Measurements from ENCODE around the gene S1PR5.
"Not testable (repeated sequence)": the region's sequence is repeated elsewhere in the genome, so short reads cannot be mapped to it uniquely, and the experiment has no call there.

Gene S1PR5

GRCh38 chr19:10550336-10550735, 33.1 kb upstream of the S1PR5 start:
- TF ChIP-seq Cebpa-rat (IDR thresholded peaks at IDR 0.05): no peak
- H3K36me3 ChIP-seq: peaks cover 80 to 98% (median 89%) of the 10 kb centered on the region in 11 experiments
- no peak overlapping the region for H3K27ac ChIP-seq
- H3K27me3 ChIP-seq: no peaks in the 10 kb centered on the region
- no peak overlapping the region; a peak in 1 of 22 replicates for H3K4me2 ChIP-seq
- H3K4me1 ChIP-seq: peaks cover 36 to 62% (median 42%) of the 10 kb centered on the region in 10 experiments
- H4K20me1 ChIP-seq: peaks cover 0 to 74% (median 44%) of the 10 kb centered on the region in 11 experiments; a peak in 19 of 22 replicates
- H3K9me3 ChIP-seq (replicated peaks in 1 of 11): peaks cover 0 to 6% (median 0%) of the 10 kb centered on the region in 11 experiments; a peak in 3 of 22 replicates
- no peak overlapping the region for H3K9ac ChIP-seq
- no peak overlapping the region for H3K4me3 ChIP-seq

GRCh38 chr19:10549733-10550132, 32.5 kb upstream of the S1PR5 start:
- peaks cover 0 to 74% (median 46%) of the 10 kb centered on the region in 11 experiments; a peak in 20 of 22 replicates for H4K20me1 ChIP-seq
- no peak overlapping the region; a peak in 1 of 22 replicates for H3K4me2 ChIP-seq
- no peak for TF ChIP-seq Cebpa-rat (IDR thresholded peaks at IDR 0.05)
- no peak overlapping the region for H3K27ac ChIP-seq
- H3K9ac ChIP-seq: 0 out of 22 replicates have a peak overlapping the region, but pooled peaks of 1 of the 11 experiments have one; percentile 17
- H3K4me3 ChIP-seq: no peak overlapping the region
- peaks cover 36 to 62% (median 42%) of the 10 kb centered on the region in 10 experiments for H3K4me1 ChIP-seq
- peaks cover 0 to 6% (median 0%) of the 10 kb centered on the region in 11 experiments; a peak in 3 of 22 replicates for H3K9me3 ChIP-seq (replicated peaks in 1 of 11)
- H3K36me3 ChIP-seq: peaks cover 74 to 92% (median 83%) of the 10 kb centered on the region in 11 experiments
- no peaks in the 10 kb centered on the region for H3K27me3 ChIP-seq

GRCh38 chr19:10548746-10549276, 31.6 kb upstream of the S1PR5 start:
- H3K36me3 ChIP-seq: peaks cover 65 to 83% (median 78%) of the 10 kb centered on the region in 11 experiments

DNA sequence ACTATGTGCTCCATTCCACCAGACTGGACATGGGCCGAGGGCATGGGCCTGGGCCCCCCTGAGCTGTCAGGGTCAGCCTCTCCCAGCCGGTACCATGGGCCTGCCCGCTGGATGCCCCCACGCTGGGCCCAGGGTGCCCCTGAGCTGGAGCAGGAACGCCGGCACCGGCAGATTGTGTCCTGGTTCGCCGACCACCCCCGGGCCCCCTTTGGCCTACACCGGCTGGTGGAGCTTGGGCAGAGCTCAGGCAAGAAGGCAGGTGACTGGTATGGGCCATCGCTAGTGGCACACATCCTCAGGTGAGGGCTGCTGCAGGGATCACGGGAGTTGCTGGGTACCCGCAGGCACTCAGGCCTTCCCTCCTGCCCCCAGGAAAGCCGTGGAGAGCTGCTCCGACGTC, 29.6 kb upstream of the S1PR5 start:
- Histone ChIP-seq H3K27ac (no peak overlapping the region), H3K4me2 (no peak overlapping the region), H3K4me3 (no peak overlapping the region), H3K4me1 (peaks cover 13 to 55% (median 33%) of the 10 kb centered on the region in 10 experiments), H4K20me1 (peaks cover 0 to 49% (median 31%) of the 10 kb centered on the region in 11 experiments; a peak in 16 of 22 replicates), H3K9me3 (replicated peaks in 1 of 11) (no peaks in the 10 kb centered on the region), H3K27me3 (no peaks in the 10 kb centered on the region), H3K9ac (peak overlapping the region in 5 of 11 experiments; percentile 17 to 35 (median 22); a peak in 3 of 22 replicates), H3K36me3 (peaks cover 46 to 64% (median 61%) of the 10 kb centered on the region in 11 experiments)
- TF ChIP-seq Cebpa-rat (IDR thresholded peaks at IDR 0.05): no peak

More at GRCh38 chr19:10548746-10549276, 31.6 kb upstream of the S1PR5 start:
- TF ChIP-seq Cebpa-rat (IDR thresholded peaks at IDR 0.05): no peak
- Histone ChIP-seq H3K9me3 (replicated peaks in 1 of 11) (peaks cover 0 to 6% (median 0%) of the 10 kb centered on the region in 11 experiments; a peak in 3 of 22 replicates), H3K9ac (peak overlapping the region in 1 of 11 experiments; percentile 3; a peak in 1 of 22 replicates), H3K4me1 (peaks cover 31 to 57% (median 38%) of the 10 kb centered on the region in 10 experiments), H3K27ac (no peak overlapping the region), H4K20me1 (peaks cover 0 to 69% (median 45%) of the 10 kb centered on the region in 11 experiments; a peak in 20 of 22 replicates), H3K27me3 (no peaks in the 10 kb centered on the region), H3K4me2 (no peak overlapping the region), H3K4me3 (no peak overlapping the region)

DNA sequence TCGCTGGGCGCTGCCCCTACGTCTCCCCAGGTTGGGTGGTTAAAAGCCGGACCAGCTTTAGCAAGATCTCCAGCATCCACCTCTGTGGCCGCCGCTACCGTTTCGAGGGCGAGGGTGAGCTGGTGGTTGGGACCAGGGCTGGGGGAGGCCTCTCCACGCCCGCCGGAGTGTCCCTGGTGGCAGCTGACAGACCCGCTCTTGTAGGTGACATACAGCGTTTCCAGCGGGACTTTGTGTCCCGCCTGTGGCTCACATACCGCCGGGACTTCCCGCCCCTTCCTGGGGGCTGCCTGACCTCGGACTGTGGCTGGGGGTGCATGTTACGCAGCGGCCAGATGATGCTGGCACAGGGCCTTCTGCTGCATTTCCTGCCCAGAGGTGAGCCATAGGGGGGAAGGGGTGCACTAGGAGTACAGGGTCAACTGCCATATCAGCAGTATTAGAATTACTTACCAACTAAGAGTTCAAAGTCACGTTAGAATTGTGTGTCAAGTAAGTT, 27.6 kb upstream of the S1PR5 start:
- peak overlapping the region; percentile 82 to 100 (median 97) for H3K4me3 ChIP-seq
- no peaks in the 10 kb centered on the region for H3K9me3 ChIP-seq (replicated peaks in 1 of 11)
- H3K9ac ChIP-seq: peak overlapping the region; percentile 95 to 99 (median 99)
- peaks cover 28 to 44% (median 41%) of the 10 kb centered on the region in 11 experiments for H3K36me3 ChIP-seq
- peak overlapping the region; percentile 92 to 99 (median 96); a peak in 21 of 22 replicates for H3K27ac ChIP-seq
- peaks cover 13 to 47% (median 37%) of the 10 kb centered on the region in 10 experiments for H3K4me1 ChIP-seq
- H3K4me2 ChIP-seq: peak overlapping the region; percentile 88 to 98 (median 96)
- TF ChIP-seq Cebpa-rat (IDR thresholded peaks at IDR 0.05): no peak
- no peaks in the 10 kb centered on the region for H3K27me3 ChIP-seq
- peaks cover 0 to 41% (median 27%) of the 10 kb centered on the region in 11 experiments; a peak in 16 of 22 replicates for H4K20me1 ChIP-seq

- Histone ChIP-seq H3K4me1 (peaks cover 13 to 47% (median 38%) of the 10 kb centered on the region in 10 experiments), H3K9me3 (replicated peaks in 1 of 11) (no peaks in the 10 kb centered on the region), H3K27ac (peak overlapping the region; percentile 92 to 99 (median 96)), H3K4me3 (peak overlapping the region; percentile 82 to 100 (median 97)), H3K9ac (peak overlapping the region; percentile 95 to 99 (median 99)), H4K20me1 (peaks cover 0 to 36% (median 27%) of the 10 kb centered on the region in 11 experiments; a peak in 16 of 22 replicates), H3K36me3 (peaks cover 23 to 39% (median 36%) of the 10 kb centered on the region in 11 experiments), H3K27me3 (no peaks in the 10 kb centered on the region), H3K4me2 (peak overlapping the region; percentile 88 to 98 (median 96))
- TF ChIP-seq Cebpa-rat (IDR thresholded peaks at IDR 0.05): no peak
These were observed 27.1 kb upstream of the S1PR5 start for GRCh38 chr19:10544242-10544752.

- peaks cover 0 to 34% (median 27%) of the 10 kb centered on the region in 11 experiments; a peak in 16 of 22 replicates for H4K20me1 ChIP-seq
- no peaks in the 10 kb centered on the region for H3K9me3 ChIP-seq (replicated peaks in 1 of 11)
- peak within 1 kb of the TSS; percentile 82 to 100 (median 97) for H3K4me3 ChIP-seq
- peaks cover 13 to 54% (median 40%) of the 10 kb centered on the region in 10 experiments for H3K4me1 ChIP-seq
- H3K27ac ChIP-seq: peak within 1 kb of the TSS; percentile 92 to 99 (median 96)
- H3K4me2 ChIP-seq: peak within 1 kb of the TSS; percentile 88 to 98 (median 96)
- no peaks in the 10 kb centered on the region for H3K27me3 ChIP-seq
- H3K9ac ChIP-seq: peak within 1 kb of the TSS; percentile 95 to 99 (median 99)
- TF ChIP-seq Cebpa-rat (IDR thresholded peaks at IDR 0.05): no peak
- H3K36me3 ChIP-seq: peaks cover 16 to 33% (median 29%) of the 10 kb centered on the region in 11 experiments
These were observed 26.4 kb upstream of the S1PR5 start, which contains the start of gene ATG4D for GRCh38 chr19:10543420-10544241. Gene ATG4D, plus strand, starts transcription at chr19:10543904. Its CDS starts 187 bp downstream, at chr19:10544091.

- H4K20me1 ChIP-seq: peaks cover 0 to 33% (median 26%) of the 10 kb centered on the region in 11 experiments; a peak in 16 of 22 replicates
- no peaks in the 10 kb centered on the region for H3K9me3 ChIP-seq (replicated peaks in 1 of 11)
- H3K9ac ChIP-seq: peak overlapping the region in 10 of 11 experiments; percentile 95 to 99 (median 99); a peak in 17 of 22 replicates
- H3K36me3 ChIP-seq: peaks cover 10 to 27% (median 23%) of the 10 kb centered on the region in 11 experiments
- peak overlapping the region; percentile 75 to 97 (median 89) for H3K4me2 ChIP-seq
- H3K4me1 ChIP-seq: peaks cover 13 to 55% (median 41%) of the 10 kb centered on the region in 10 experiments
- H3K27ac ChIP-seq: peak overlapping the region in 6 of 11 experiments; percentile 49 to 99 (median 97); a peak in 8 of 22 replicates
- peak overlapping the region; percentile 82 to 100 (median 97) for H3K4me3 ChIP-seq
- no peaks in the 10 kb centered on the region for H3K27me3 ChIP-seq
- no peak for TF ChIP-seq Cebpa-rat (IDR thresholded peaks at IDR 0.05)
These were observed 25.8 kb upstream of the S1PR5 start for GRCh38 chr19:10543059-10543419.

DNA sequence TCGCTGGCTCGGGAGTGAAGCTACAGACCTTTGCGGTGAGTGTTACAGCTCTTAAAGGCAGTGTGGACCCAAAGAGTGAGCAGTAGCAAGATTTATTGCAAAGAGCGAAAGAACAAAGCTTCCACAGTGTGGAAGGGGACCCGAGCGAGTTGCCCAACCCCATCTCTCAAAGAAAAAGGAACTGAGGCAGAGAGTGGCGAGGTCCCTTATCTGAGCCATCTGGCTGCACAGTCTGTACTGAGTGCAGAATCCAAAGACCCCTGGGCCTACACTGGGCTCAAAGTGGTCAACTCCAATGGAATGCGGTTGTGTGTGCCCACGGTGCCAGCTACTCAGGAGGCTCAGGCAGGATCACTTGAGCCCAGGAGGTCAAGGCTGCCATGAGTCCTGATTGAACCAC, 21.8 kb upstream of the S1PR5 start:
- Histone ChIP-seq H3K4me2 (peak overlapping the region in 4 of 11 experiments; percentile 15 to 48 (median 34); a peak in 8 of 22 replicates), H3K4me1 (peaks cover 0 to 37% (median 27%) of the 10 kb centered on the region in 10 experiments; a peak in 18 of 20 replicates)
- not testable (repeated sequence) for H3K9ac ChIP-seq; H3K4me3 ChIP-seq; H3K36me3 ChIP-seq; H3K9me3 ChIP-seq (replicated peaks in 1 of 11); H4K20me1 ChIP-seq; H3K27me3 ChIP-seq; H3K27ac ChIP-seq

Data from BLaER1 treated with 17β-estradiol and CSF1 and Interleukin-3, amounts not matched to agents 10 nM and 100 nM (cell line).